Muscle layer of colon (tissue), 2 donors: Measurements from ENCODE around the gene RDH8.

ENCODE experiments used
- H3K27ac ChIP-seq: one replicate; pipeline ENCODE4 v1.7.0; 2013; ENCODE audit warnings: low read depth, mild to moderate bottlenecking, low read length, moderate library complexity
- H3K27me3 ChIP-seq, 2 donors: one replicate each; pipeline ENCODE4 v1.7.0; 2013; ENCODE audit warnings: low read length in 2 of 2, mild to moderate bottlenecking in 2 of 2; ENCODE audit not compliant: insufficient read depth in 2 of 2, control insufficient read depth in 1 of 2
- H3K36me3 ChIP-seq: one replicate; pipeline ENCODE4 v1.7.0; 2013; ENCODE audit warnings: mild to moderate bottlenecking, low read length; ENCODE audit not compliant: insufficient read depth
- H3K4me1 ChIP-seq: one replicate; pipeline ENCODE4 v1.7.0; 2013; ENCODE audit warnings: mild to moderate bottlenecking, low read length; ENCODE audit not compliant: insufficient read depth
- H3K4me3 ChIP-seq, 2 donors: one replicate each; pipeline ENCODE4 v1.7.0; 2013; ENCODE audit warnings: low read length in 2 of 2, low read depth in 1 of 2, mild to moderate bottlenecking in 1 of 2, moderate library complexity in 1 of 2
- H3K9ac ChIP-seq: one replicate; pipeline ENCODE4 v1.7.0; 2013; ENCODE audit warnings: low read length
- H3K9me3 ChIP-seq: one replicate; pipeline ENCODE4 v1.7.0; 2013; ENCODE audit warnings: mild to moderate bottlenecking, low read length
- donor health status: abdominal sarcoma.
- donor health status: Adenocarcinoma of cecum.

Gene RDH8

GRCh38 chr19:10013316-10013715 is at the start of gene RDH8:
Gene RDH8, plus strand, starts transcription at chr19:10013483. Its CDS starts 15 bp downstream, at chr19:10013498.
- H3K4me1 ChIP-seq, result peaks cover 4% of the 10 kb centered on the region
- no peak within 1 kb of the TSS for H3K27ac ChIP-seq

GRCh38 chr19:9966024-9966423 is 47.3 kb upstream of the RDH8 start:
- Histone ChIP-seq H3K4me1 (no peaks in the 10 kb centered on the region), H3K4me3 (no peak overlapping the region), H3K27ac (no peak overlapping the region), H3K9me3 (no peaks in the 10 kb centered on the region), H3K9ac (no peak overlapping the region), H3K27me3 (peaks cover 3 to 15% of the 10 kb centered on the region in 2 donors), H3K36me3 (no peaks in the 10 kb centered on the region)

More at GRCh38 chr19:10013316-10013715, at the start of gene RDH8:
- Histone ChIP-seq H3K27me3 (peaks cover 0 to 35% of the 10 kb centered on the region in 2 donors), H3K9me3 (no peaks in the 10 kb centered on the region), H3K4me3 (no peak within 1 kb of the TSS), H3K9ac (no peak within 1 kb of the TSS), H3K36me3 (no peaks in the 10 kb centered on the region)

GRCh38 chr19:9966448-9966847 is 46.8 kb upstream of the RDH8 start:
- no peak overlapping the region for H3K27ac ChIP-seq
- H3K36me3 ChIP-seq, result no peaks in the 10 kb centered on the region
- no peaks in the 10 kb centered on the region for H3K4me1 ChIP-seq
- H3K4me3 ChIP-seq, result no peak overlapping the region
- H3K27me3 ChIP-seq, result peaks cover 3 to 15% of the 10 kb centered on the region in 2 donors
- H3K9me3 ChIP-seq, result no peaks in the 10 kb centered on the region
- H3K9ac ChIP-seq, result no peak overlapping the region

- no peaks in the 10 kb centered on the region for H3K9me3 ChIP-seq
- H3K9ac ChIP-seq, result no peak overlapping the region
- H3K27ac ChIP-seq, result no peak overlapping the region
- no peaks in the 10 kb centered on the region for H3K4me1 ChIP-seq
- no peaks in the 10 kb centered on the region for H3K36me3 ChIP-seq
- peaks cover 3 to 15% of the 10 kb centered on the region in 2 donors for H3K27me3 ChIP-seq
- H3K4me3 ChIP-seq, result no peak overlapping the region
Measured at GRCh38 chr19:9967326-9967725, 46.0 kb upstream of the RDH8 start.

GRCh38 chr19:9968820-9969687 is 44.2 kb upstream of the RDH8 start:
- H3K4me3 ChIP-seq, result no peak overlapping the region
- H3K27me3 ChIP-seq, result peaks cover 3 to 15% of the 10 kb centered on the region in 2 donors
- H3K4me1 ChIP-seq, result no peaks in the 10 kb centered on the region
- no peaks in the 10 kb centered on the region for H3K9me3 ChIP-seq
- no peak overlapping the region for H3K9ac ChIP-seq
- no peak overlapping the region for H3K27ac ChIP-seq
- H3K36me3 ChIP-seq, result peaks cover 5% of the 10 kb centered on the region

GRCh38 chr19:9969688-9969975 is 43.7 kb upstream of the RDH8 start:
- Histone ChIP-seq H3K9me3 (no peaks in the 10 kb centered on the region), H3K27ac (no peak overlapping the region), H3K4me1 (no peaks in the 10 kb centered on the region), H3K4me3 (no peak overlapping the region), H3K36me3 (peaks cover 5% of the 10 kb centered on the region), H3K27me3 (peaks cover 3 to 15% of the 10 kb centered on the region in 2 donors), H3K9ac (no peak overlapping the region)

- H3K9me3 ChIP-seq, result no peaks in the 10 kb centered on the region
- H3K4me1 ChIP-seq, result no peaks in the 10 kb centered on the region
- H3K4me3 ChIP-seq, result no peak overlapping the region
- no peak overlapping the region for H3K9ac ChIP-seq
- H3K27me3 ChIP-seq, result peaks cover 3 to 15% of the 10 kb centered on the region in 2 donors
- H3K27ac ChIP-seq, result no peak overlapping the region
- H3K36me3 ChIP-seq, result peaks cover 5% of the 10 kb centered on the region
Measured at GRCh38 chr19:9970481-9970880, 42.8 kb upstream of the RDH8 start.

GRCh38 chr19:9971166-9971897 is 42.0 kb upstream of the RDH8 start:
- H3K36me3 ChIP-seq, result peaks cover 5% of the 10 kb centered on the region
- no peaks in the 10 kb centered on the region for H3K9me3 ChIP-seq
- H3K27ac ChIP-seq, result no peak overlapping the region
- no peak overlapping the region for H3K9ac ChIP-seq
- no peak overlapping the region for H3K4me3 ChIP-seq
- H3K27me3 ChIP-seq, result peaks cover 3 to 13% of the 10 kb centered on the region in 2 donors
- H3K4me1 ChIP-seq, result no peaks in the 10 kb centered on the region

GRCh38 chr19:9972103-9972502 is 41.2 kb upstream of the RDH8 start:
- no peak overlapping the region for H3K4me3 ChIP-seq
- H3K9ac ChIP-seq, result no peak overlapping the region
- no peak overlapping the region for H3K27ac ChIP-seq
- H3K36me3 ChIP-seq, result peaks cover 5% of the 10 kb centered on the region
- no peaks in the 10 kb centered on the region for H3K4me1 ChIP-seq
- no peaks in the 10 kb centered on the region for H3K9me3 ChIP-seq
- H3K27me3 ChIP-seq, result peaks cover 3 to 6% of the 10 kb centered on the region in 2 donors

GRCh38 chr19:9981406-9982260 is 31.6 kb upstream of the RDH8 start:
- no peaks in the 10 kb centered on the region for H3K4me1 ChIP-seq
- no peaks in the 10 kb centered on the region for H3K27me3 ChIP-seq
- H3K36me3 ChIP-seq, result peaks cover 12% of the 10 kb centered on the region
- H3K9me3 ChIP-seq, result peaks cover 4% of the 10 kb centered on the region
- no peak overlapping the region for H3K27ac ChIP-seq
- no peak overlapping the region for H3K9ac ChIP-seq
- no peak overlapping the region for H3K4me3 ChIP-seq

- H3K4me1 ChIP-seq, result peaks cover 8% of the 10 kb centered on the region
- no peaks in the 10 kb centered on the region for H3K9me3 ChIP-seq
- H3K4me3 ChIP-seq, result no peak overlapping the region
- H3K9ac ChIP-seq, result no peak overlapping the region
- H3K36me3 ChIP-seq, result peaks cover 13% of the 10 kb centered on the region
- peak overlapping the region; percentile 23 for H3K27ac ChIP-seq
- no peaks in the 10 kb centered on the region for H3K27me3 ChIP-seq
Measured at GRCh38 chr19:9986787-9987281, 26.4 kb upstream of the RDH8 start.
